ENCODE measurements around the gene CDC42SE1. TPM values are rescaled to one million over a fixed set of nuclear protein-coding genes. Genes with fewer than 3 reads are reported as not detected.

The CDC42SE1 gene
- total and polyA plus RNA-seq, 8 donors: 22.0 to 54.5 (median 30.5) TPM

DNA sequence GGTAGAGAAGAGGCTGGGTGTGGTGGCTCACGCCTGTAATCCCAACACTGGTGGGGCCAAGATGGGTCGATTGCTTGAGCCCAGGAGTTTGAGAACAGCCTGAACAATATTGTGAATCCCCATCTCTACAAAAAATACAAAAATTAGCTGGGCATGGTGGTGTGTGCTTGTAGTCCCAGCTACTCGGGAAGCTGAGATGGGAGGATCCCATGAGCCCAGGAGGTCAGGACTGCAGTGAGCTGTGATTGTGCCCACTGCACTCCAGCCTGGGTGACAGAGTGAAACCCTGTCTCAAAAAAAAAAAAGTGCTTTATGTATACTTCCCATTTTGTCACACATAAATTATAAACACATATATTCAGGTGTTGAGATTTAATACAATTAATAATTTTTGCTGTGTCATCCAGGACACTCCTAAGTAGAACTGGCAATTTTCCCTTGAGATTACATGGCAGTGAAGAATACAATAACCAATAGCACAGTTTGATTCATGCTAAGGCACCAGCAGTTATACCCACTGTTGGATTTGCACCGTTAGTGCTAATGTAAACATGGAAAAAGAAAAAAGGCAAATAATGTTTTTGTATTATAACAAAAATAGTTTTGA, 26.6 kb upstream of the CDC42SE1 start:
- Histone ChIP-seq H3K36me3 (no peaks in the 10 kb centered on the region), H3K27me3 (no peaks in the 10 kb centered on the region), H3K9me3 (no peaks in the 10 kb centered on the region), H3K27ac (no peak overlapping the region), H3K4me3 (no peak overlapping the region), H3K4me1 (no peaks in the 10 kb centered on the region)
- intact Hi-C loops (cut with DNase I): no loop called here
- ATAC-seq: no peak
- FAIRE-seq: no peak
- 67 to 68% methylated on average over 4 of the region's 4 CpGs for WGBS, 2 donors
- DNase-seq: no peak
- TF ChIP-seq, protein P1, sequence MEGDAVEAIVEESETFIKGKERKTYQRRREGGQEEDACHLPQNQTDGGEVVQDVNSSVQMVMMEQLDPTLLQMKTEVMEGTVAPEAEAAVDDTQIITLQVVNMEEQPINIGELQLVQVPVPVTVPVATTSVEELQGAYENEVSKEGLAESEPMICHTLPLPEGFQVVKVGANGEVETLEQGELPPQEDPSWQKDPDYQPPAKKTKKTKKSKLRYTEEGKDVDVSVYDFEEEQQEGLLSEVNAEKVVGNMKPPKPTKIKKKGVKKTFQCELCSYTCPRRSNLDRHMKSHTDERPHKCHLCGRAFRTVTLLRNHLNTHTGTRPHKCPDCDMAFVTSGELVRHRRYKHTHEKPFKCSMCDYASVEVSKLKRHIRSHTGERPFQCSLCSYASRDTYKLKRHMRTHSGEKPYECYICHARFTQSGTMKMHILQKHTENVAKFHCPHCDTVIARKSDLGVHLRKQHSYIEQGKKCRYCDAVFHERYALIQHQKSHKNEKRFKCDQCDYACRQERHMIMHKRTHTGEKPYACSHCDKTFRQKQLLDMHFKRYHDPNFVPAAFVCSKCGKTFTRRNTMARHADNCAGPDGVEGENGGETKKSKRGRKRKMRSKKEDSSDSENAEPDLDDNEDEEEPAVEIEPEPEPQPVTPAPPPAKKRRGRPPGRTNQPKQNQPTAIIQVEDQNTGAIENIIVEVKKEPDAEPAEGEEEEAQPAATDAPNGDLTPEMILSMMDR (IDR thresholded peaks at IDR 0.05): no peak

DNA sequence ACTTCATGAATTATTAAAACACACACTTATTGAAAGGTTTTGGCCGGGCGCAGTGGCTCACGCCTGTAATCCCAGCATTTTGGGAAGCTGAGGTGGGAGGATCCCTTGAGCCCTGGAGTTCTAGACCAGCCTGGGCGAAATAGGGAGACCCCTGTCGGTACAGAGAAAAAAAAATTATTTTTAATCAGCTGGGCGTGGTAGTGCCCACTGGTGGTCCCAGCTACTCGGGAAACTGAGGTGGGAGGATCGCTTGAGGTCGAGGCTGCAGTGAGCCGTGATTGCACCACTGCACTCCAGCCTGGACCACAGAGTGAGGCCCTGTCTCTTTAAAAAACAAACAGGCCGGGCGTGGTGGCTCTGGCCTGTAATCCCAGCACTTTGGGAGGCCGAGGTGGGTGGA, 12.8 kb upstream of the CDC42SE1 start:
- WGBS, 2 donors: 81 to 86% methylated on average over 13 of the region's 13 CpGs
- no peak overlapping the region for H3K4me3 ChIP-seq
- FAIRE-seq: no peak
- intact Hi-C loops (cut with DNase I): no loop called here
- H3K9me3 ChIP-seq: no peaks in the 10 kb centered on the region
- DNase-seq: no peak
- no peaks in the 10 kb centered on the region for H3K27me3 ChIP-seq
- no peak for ATAC-seq
- peaks cover 3 to 6% (median 5%) of the 10 kb centered on the region in 3 donors for H3K4me1 ChIP-seq
- no peaks in the 10 kb centered on the region for H3K36me3 ChIP-seq
- TF ChIP-seq, protein P1 (IDR thresholded peaks at IDR 0.05): no peak
- H3K27ac ChIP-seq: peak overlapping the region in 1 of 4 donors; percentile 99

DNA sequence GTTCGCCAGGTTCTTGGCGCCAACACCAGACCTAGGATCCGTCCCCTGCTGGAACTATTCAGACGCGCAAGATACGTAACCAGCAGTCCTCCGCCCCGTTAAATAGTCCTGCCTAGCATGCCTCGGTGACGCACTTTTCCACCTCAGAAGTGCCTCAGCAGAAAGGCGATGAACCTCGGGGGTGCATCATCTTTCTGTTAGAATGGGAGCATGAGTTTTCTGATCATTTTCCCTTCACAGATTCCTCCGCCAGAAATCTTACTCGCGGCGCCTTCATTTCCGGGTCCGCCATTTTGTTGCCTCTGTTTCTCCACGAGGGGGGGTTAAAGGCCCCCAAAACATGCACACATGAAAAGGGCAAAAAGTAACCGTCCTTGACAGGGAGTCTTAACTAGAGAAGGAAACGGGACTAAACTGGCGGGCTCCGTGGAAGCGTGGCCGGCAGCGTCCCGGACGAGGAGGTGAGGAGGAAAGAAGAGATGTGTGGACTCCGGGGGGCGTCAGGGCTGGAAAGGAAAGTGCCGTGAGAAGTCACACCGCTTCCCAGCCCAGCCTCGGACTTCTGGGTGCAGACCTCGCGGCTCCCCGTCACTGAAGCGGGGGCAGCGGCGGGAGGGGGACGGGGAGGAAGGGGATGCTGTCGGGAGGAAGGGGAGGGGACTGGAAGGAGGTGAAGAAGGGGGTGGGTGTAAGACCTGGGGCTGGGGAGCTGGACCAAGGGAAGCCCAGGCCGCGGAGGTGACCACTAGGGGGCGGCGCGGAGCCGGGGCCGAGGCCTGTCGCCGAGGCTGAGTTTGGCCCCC, 11.3 kb upstream of the CDC42SE1 start, which contains the start of gene GABPB2:
TSS of gene GABPB2 (plus strand) at position 288 of the 803 bp plus-strand sequence. CDS start 17,429 bp downstream, outside the sequence.
- DNase-seq (peak; percentile 90 to 97 (median 92)), FAIRE-seq (no peak), ATAC-seq (peak; percentile 93 to 98 (median 95))
- Histone ChIP-seq H3K27ac (peak within 1 kb of the TSS; percentile 89 to 99 (median 95)), H3K4me3 (peak within 1 kb of the TSS; percentile 70 to 87 (median 82)), H3K36me3 (no peaks in the 10 kb centered on the region), H3K9me3 (no peaks in the 10 kb centered on the region), H3K27me3 (no peaks in the 10 kb centered on the region), H3K4me1 (peaks cover 3 to 6% (median 5%) of the 10 kb centered on the region in 3 donors)
- intact Hi-C loops (cut with DNase I): no loop called here
- 0% methylated on average over 43 to 50 of the region's 50 CpGs for WGBS, 2 donors
- TF ChIP-seq, protein P1 (IDR thresholded peaks at IDR 0.05): peak; percentile 90 to 96 (median 93)

DNA sequence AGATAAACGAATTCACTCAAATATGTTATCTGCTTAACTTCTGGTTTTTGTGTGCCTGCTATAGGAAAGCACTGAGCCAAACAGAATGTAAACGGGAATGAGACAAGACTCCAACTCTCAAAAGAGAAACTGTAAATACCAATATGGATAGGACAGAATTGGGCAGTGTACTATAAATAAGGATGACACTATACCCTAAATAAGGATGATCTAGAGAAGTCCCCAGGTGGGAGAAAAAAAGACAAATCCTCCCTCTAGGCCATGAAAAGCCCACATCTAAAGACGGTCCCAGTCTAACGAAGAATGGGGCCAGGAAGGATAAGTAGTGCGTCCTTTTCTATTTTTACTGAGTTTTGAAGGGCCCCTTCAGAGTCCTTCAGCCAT, 9.7 kb upstream of the CDC42SE1 start:
- Histone ChIP-seq H3K9me3 (no peaks in the 10 kb centered on the region), H3K4me3 (no peak overlapping the region), H3K4me1 (peaks cover 3 to 6% (median 5%) of the 10 kb centered on the region in 3 donors), H3K36me3 (no peaks in the 10 kb centered on the region), H3K27ac (no peak overlapping the region), H3K27me3 (no peaks in the 10 kb centered on the region)
- ATAC-seq: no peak
- intact Hi-C loops (cut with DNase I): no loop called here
- DNase-seq: no peak
- 73 to 78% methylated on average over 5 of the region's 5 CpGs for WGBS, 2 donors
- no peak for FAIRE-seq
- TF ChIP-seq, protein P1 (IDR thresholded peaks at IDR 0.05): no peak
